ENCODE results near the gene ATP2B3. TPM values are rescaled to one million over a fixed set of nuclear protein-coding genes. Genes with fewer than 3 reads are reported as not detected.

ATP2B3 gene
- total and polyA plus RNA-seq, 10 of the 15 experiments (the other 5 are each of a cell fraction or from before 2014, with no cell fraction given), result 0.01 TPM; not detected in 9

DNA sequence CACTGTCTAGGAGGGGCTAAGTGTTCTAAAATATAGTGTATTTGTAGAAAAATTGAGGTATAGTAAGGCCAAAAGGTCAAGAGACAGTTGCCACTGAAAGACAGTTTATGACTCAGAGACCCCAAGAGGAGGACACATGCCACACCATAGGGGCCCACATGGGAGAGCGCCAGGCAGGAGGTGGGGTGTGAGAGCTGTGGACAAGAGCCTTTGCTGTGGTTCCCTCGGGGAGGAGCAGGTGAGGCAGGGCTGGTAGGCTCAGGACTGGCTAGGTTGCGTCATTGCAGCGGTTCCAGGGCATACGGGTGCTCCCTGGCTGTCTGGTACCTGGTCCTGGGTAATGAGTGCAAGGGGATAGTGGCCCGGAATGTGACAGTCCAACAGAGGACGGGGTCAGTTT, 43.9 kb downstream of the ATP2B3 start:
- Histone ChIP-seq H3K4me3 (no peak overlapping the region), H3K4me2 (ENCODE audit: control insufficient read depth, insufficient read depth) (no peak overlapping the region), H3K79me2 (ENCODE audit: control insufficient read depth, insufficient read depth, low read length) (no peaks in the 10 kb centered on the region), H3K27ac (ENCODE audit: control insufficient read depth, insufficient read depth) (no peak overlapping the region), H2AFZ (ENCODE audit: control insufficient read depth, low read depth, low read length) (no peak overlapping the region), H3K27me3 (replicated peaks in 1 of 2; ENCODE audit: control insufficient read depth in 2 of 2, insufficient read depth in 2 of 2, low read length in 1 of 2) (no peaks in the 10 kb centered on the region; a peak in 2 of 4 replicates), H3K36me3 (ENCODE audit: control insufficient read depth in 2 of 2, insufficient read depth in 2 of 2, low read length in 1 of 2) (no peaks in the 10 kb centered on the region), H3K4me1 (ENCODE audit: control insufficient read depth, insufficient read depth, low read length) (no peaks in the 10 kb centered on the region), H4K20me1 (ENCODE audit: control insufficient read depth, insufficient read depth) (no peaks in the 10 kb centered on the region), H3K9ac (ENCODE audit: control insufficient read depth, insufficient read depth, low read length) (no peak overlapping the region), H3K9me3 (replicated peaks; ENCODE audit: control insufficient read depth, insufficient read depth, low read length) (no peaks in the 10 kb centered on the region)
- intact Hi-C loops (cut with micrococcal nuclease; ENCODE audit: unreplicated experiment), result no loop called here
- SMC1A ChIA-PET (ENCODE audit: uncharacterized antibody, unreplicated experiment), result no interaction called here
- POLR2A ChIA-PET, result no interaction called here
- RAD21 ChIA-PET (ENCODE audit: unreplicated experiment), result no interaction called here
- in situ Hi-C loops (cut with MboI), result no loop called here
- DNase-seq (ENCODE audit: low read depth, low spot score), result no peak
- no peak for FAIRE-seq
- ATAC-seq, result no peak
- WGBS (ENCODE audit: insufficient coverage, insufficient replicate concordance, low lambda C conversion rate, missing lambda C conversion rate), result 21% methylated on average over 7 of the region's 7 CpGs
- BruUV-seq (replicated peaks), result no TSS peak
- CTCF ChIA-PET, result interaction anchor here (0.5 kb wide), 1 partner anchor 158 kb away, joined by 3 read pairs; no protein-coding TSS in a partner anchor
- TF ChIP-seq BRCA1 (IDR thresholded peaks at IDR 0.05; ENCODE audit: low read depth, low read length) (no peak), EZH2 (IDR thresholded peaks at IDR 0.05; ENCODE audit: borderline replicate concordance, control insufficient read depth, low read depth, low read length) (no peak), RAD51 (IDR thresholded peaks at IDR 0.05) (no peak), SRF (IDR thresholded peaks at IDR 0.05; ENCODE audit: low read depth in 2 of 2, low read length in 2 of 2) (no peak), PML (IDR thresholded peaks at IDR 0.05; ENCODE audit: low read length) (no peak), SMAD1 (IDR thresholded peaks at IDR 0.05; ENCODE audit: low read depth, partially characterized antibody) (no peak), TBL1XR1 (IDR thresholded peaks at IDR 0.05; ENCODE audit: low read depth, low read length) (no peak), MTA3 (IDR thresholded peaks at IDR 0.05; ENCODE audit: borderline replicate concordance, low read length) (no peak), NFIC (IDR thresholded peaks at IDR 0.05; ENCODE audit: low read depth, low read length) (no peak), SIX5 (IDR thresholded peaks at IDR 0.05; ENCODE audit: low read depth, low read length, severe bottlenecking) (no peak), FOS (IDR thresholded peaks at IDR 0.05; ENCODE audit: borderline replicate concordance, extremely low read depth, insufficient read length) (no peak), CREB1 (IDR thresholded peaks at IDR 0.05; ENCODE audit: low read depth) (no peak)
- TF ChIP-seq, protein P1, sequence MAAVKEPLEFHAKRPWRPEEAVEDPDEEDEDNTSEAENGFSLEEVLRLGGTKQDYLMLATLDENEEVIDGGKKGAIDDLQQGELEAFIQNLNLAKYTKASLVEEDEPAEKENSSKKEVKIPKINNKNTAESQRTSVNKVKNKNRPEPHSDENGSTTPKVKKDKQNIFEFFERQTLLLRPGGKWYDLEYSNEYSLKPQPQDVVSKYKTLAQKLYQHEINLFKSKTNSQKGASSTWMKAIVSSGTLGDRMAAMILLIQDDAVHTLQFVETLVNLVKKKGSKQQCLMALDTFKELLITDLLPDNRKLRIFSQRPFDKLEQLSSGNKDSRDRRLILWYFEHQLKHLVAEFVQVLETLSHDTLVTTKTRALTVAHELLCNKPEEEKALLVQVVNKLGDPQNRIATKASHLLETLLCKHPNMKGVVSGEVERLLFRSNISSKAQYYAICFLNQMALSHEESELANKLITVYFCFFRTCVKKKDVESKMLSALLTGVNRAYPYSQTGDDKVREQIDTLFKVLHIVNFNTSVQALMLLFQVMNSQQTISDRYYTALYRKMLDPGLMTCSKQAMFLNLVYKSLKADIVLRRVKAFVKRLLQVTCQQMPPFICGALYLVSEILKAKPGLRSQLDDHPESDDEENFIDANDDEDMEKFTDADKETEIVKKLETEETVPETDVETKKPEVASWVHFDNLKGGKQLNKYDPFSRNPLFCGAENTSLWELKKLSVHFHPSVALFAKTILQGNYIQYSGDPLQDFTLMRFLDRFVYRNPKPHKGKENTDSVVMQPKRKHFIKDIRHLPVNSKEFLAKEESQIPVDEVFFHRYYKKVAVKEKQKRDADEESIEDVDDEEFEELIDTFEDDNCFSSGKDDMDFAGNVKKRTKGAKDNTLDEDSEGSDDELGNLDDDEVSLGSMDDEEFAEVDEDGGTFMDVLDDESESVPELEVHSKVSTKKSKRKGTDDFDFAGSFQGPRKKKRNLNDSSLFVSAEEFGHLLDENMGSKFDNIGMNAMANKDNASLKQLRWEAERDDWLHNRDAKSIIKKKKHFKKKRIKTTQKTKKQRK (IDR thresholded peaks at IDR 0.05; ENCODE audit: low read depth, low read length), result no peak
- TF ChIP-seq, protein P2, sequence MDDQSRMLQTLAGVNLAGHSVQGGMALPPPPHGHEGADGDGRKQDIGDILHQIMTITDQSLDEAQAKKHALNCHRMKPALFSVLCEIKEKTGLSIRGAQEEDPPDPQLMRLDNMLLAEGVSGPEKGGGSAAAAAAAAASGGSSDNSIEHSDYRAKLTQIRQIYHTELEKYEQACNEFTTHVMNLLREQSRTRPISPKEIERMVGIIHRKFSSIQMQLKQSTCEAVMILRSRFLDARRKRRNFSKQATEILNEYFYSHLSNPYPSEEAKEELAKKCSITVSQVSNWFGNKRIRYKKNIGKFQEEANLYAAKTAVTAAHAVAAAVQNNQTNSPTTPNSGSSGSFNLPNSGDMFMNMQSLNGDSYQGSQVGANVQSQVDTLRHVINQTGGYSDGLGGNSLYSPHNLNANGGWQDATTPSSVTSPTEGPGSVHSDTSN (IDR thresholded peaks at IDR 0.05; ENCODE audit: insufficient replicate concordance, low read depth, low read length), result no peak
- TF ChIP-seq, protein P3, sequence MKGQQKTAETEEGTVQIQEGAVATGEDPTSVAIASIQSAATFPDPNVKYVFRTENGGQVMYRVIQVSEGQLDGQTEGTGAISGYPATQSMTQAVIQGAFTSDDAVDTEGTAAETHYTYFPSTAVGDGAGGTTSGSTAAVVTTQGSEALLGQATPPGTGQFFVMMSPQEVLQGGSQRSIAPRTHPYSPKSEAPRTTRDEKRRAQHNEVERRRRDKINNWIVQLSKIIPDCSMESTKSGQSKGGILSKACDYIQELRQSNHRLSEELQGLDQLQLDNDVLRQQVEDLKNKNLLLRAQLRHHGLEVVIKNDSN (IDR thresholded peaks at IDR 0.05; ENCODE audit: borderline replicate concordance, extremely low read length, insufficient read depth, low read depth, low read length), result no peak

All from GM12878 (cell line).